ENCODE results near the gene TMEM61.
A peak's percentile ranks its signal among the peaks of the same experiment; 100 is the strongest.

Gene TMEM61

DNA sequence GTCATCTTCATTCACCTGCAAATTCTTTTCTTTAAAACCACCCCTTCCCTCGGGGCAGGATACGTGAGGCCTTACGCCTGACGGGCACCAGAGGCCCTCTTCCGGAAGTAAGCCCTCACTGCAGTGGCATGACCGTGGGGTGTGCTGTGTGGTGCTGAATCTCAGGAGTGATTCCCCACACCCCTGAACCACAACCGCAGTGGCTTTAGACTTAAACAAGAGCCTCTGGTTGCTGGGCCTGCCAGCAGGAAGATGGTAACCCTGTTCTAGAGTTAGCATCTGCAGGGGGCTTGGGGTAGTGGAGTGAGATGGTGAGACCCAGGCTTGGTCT, 30.4 kb downstream of the TMEM61 start:
- TF ChIP-seq, protein P1, sequence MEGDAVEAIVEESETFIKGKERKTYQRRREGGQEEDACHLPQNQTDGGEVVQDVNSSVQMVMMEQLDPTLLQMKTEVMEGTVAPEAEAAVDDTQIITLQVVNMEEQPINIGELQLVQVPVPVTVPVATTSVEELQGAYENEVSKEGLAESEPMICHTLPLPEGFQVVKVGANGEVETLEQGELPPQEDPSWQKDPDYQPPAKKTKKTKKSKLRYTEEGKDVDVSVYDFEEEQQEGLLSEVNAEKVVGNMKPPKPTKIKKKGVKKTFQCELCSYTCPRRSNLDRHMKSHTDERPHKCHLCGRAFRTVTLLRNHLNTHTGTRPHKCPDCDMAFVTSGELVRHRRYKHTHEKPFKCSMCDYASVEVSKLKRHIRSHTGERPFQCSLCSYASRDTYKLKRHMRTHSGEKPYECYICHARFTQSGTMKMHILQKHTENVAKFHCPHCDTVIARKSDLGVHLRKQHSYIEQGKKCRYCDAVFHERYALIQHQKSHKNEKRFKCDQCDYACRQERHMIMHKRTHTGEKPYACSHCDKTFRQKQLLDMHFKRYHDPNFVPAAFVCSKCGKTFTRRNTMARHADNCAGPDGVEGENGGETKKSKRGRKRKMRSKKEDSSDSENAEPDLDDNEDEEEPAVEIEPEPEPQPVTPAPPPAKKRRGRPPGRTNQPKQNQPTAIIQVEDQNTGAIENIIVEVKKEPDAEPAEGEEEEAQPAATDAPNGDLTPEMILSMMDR (IDR thresholded peaks at IDR 0.05) = no peak

DNA sequence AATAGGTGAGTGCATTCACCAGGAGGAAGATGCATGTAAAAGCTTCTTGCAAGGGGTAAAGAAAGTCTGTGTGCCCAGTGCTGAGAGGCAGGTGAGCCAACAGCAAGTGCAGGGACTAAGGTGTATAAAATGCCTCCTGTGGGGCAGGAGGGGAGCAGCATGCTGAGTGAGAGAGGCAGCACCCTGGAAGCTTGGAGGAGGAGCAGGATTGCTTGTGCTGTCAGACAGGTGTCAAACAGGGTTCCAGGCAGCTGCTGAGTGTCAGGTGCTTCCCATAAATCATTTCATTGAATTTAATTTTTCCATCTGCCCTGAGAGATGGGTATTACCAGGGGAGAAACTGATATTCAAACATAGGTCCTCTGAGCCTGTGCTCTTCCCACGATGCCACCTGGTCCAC, 32.2 kb downstream of the TMEM61 start:
- TF ChIP-seq, protein P1 (IDR thresholded peaks at IDR 0.05) = no peak

DNA sequence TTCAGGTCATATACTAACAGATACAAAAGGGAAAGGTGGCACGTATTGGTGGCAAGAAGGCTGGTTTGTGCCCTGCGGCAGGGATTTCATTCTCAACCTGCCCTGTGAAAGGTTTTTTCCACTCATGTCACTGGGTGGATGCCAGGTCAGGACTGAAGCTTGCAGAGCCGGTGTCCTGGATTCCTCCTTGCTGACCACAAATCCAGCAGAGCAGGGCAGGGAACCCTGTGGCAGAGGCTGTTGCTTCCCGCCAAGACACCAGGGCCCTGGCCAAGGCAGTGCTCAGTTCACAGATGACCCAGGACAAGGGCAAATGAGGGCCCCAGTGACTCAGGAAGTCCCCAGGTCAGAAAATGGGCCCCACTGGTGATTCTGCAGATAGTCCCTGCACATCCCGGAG, 34.7 kb downstream of the TMEM61 start:
- TF ChIP-seq, protein P1 (IDR thresholded peaks at IDR 0.05) = no peak

DNA sequence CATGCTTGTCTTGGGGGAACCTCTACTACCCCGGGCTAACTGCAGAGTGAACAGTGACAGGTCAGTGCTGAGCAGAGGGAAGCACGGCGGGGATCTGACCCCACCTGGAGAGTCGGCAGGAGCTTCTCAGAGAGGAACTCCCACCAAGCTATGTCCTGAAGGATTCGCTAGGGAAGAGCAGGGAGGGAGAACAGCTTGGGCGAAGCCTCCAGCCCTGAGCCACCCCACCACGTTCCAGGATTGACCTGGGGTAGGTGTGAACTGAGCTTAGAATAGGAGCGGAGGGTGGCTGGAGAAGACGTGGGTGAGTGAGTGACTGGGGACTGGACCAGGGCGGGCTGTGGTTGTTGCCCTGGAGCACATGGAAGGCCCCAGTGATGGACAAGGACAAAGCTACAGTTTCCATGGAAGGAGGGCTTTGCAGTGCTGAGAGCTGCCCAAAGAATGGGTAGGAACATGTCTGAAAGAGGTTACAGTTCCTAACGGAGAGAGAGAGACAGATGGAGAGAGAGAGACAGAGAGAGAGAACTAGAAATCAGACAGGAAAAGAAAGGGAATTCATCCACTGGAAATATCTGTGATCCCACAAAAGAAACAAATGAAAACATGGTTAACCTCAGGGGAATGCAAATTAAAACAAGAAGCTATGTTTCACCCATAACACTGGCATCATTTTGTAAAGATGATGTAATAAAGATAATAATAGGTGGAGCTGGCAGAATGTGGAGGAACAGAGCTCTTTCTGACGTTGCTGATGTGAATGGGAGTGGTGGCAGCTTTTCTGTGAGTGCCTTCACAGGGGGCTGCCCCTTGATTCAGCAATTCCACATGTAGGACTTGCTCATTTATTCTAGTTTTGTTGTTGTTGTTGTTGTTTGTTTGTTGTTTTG, 35.5 kb downstream of the TMEM61 start:
- TF ChIP-seq, protein P1 (IDR thresholded peaks at IDR 0.05) = no peak

DNA sequence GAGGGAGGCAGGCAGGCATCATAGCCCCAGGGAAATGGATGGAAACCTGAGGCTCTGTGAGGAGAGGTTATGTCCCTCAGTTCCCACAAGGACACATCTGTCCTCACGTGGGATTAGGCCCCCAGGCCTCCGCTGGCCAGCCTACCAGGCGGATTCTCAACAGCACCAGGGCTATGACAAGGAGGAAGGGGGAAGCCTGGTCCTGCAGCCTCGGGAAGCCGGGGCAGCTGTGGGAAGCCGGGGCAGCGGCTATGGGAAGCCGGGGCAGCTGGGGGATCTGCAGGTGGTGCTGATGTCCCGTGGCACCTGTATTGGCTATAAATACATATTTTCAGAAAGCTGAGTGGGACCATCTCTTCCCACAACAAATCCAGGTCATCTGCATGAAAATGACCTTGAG, 38.0 kb downstream of the TMEM61 start:
- TF ChIP-seq, protein P1 (IDR thresholded peaks at IDR 0.05) = no peak

DNA sequence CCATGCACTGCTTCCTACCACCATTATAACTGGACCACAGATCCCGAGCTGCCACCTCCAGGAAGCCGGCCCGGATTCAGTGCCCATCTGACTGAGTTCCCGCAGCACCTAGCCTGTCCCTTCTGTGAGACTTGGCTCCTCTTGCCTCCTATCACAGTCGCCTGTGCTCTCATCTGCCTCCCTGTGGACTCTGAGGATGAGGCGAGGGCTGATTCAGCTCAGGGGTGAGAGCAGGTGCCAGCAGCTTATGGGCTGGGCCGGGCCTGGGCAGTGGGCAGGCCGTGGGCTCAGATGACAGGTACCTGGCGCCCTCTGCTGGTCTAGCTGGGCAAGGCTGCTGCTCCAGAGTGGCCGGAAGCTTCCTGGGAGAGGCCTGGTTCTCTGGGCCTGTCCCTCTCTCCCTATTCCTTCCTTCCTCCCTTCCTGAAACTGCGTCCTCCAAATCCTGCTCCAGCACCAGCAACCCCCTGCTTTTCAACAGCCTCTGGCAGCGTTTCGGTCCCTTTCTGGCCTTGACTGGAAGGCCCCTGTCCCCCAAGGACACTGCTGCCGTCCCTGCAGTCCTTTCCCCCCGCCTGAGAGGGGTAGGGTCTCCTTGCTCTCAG, 41.6 kb downstream of the TMEM61 start:
- TF ChIP-seq, protein P1 (IDR thresholded peaks at IDR 0.05) = peak; percentile 94

DNA sequence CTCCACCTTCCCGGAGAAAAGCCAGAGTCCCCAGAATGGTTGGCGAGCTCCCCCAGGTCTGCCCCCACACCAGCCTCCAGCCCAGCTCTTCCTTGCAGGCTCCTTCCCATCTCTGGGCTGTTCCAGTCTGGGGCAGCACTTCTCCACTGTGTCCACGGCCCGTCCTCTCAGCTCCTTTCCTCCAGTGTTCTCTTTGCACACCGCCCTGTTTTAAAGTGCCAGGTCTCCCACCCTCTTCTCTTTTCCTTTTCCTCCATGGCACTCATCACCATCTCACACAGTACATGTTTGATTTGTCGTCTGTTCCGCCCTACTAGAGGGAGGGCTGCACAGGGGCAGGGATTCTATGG, 52.8 kb downstream of the TMEM61 start:
- TF ChIP-seq, protein P1 (IDR thresholded peaks at IDR 0.05) = no peak

Data from LNCAP (cell line).